Fibroblast of skin of right quadriceps (primary cell): ENCODE measurements around the gene LSM7.

Source experiments
- DNase-seq: peaks from one replicate; pipeline ENCODE4 v3.0.0-alpha.2; 2013

The LSM7 gene

GRCh38 chr19:2275588-2276428 lies 52.6 kb downstream of the LSM7 start:
- DNase-seq, result no peak

DNA sequence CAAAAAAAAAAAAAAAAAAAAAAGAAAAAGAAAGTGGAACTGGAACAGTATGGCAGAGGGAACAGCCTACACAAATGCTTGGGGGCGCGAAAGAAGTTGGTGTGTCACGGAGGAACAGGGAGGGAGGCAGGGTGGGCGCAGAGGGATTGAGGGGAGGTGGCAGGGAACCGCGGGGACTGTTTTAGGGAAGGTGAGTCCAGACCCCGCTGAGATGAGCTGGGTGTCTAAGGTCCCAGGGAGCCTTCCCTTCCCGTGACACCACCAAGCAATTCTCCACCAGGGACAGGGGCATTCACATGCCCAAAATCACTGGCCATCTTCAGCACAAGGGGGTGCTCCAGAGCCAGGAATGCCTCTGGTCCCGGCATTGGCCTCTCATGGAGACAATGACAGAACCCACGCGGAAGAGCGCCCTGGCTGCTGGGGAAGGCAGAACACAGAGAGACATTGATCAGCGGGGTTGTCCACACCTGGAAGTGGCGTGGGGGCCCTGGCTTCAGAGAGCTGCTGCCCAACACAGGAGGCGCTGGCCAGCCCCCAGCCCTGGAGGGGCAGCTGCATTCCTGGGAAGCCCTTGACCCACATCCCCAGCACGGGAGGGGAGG lies 53.4 kb downstream of the LSM7 start:
- peak; percentile 64 for DNase-seq

GRCh38 chr19:2274185-2274711 lies 54.1 kb downstream of the LSM7 start:
- DNase-seq, result no peak

DNA sequence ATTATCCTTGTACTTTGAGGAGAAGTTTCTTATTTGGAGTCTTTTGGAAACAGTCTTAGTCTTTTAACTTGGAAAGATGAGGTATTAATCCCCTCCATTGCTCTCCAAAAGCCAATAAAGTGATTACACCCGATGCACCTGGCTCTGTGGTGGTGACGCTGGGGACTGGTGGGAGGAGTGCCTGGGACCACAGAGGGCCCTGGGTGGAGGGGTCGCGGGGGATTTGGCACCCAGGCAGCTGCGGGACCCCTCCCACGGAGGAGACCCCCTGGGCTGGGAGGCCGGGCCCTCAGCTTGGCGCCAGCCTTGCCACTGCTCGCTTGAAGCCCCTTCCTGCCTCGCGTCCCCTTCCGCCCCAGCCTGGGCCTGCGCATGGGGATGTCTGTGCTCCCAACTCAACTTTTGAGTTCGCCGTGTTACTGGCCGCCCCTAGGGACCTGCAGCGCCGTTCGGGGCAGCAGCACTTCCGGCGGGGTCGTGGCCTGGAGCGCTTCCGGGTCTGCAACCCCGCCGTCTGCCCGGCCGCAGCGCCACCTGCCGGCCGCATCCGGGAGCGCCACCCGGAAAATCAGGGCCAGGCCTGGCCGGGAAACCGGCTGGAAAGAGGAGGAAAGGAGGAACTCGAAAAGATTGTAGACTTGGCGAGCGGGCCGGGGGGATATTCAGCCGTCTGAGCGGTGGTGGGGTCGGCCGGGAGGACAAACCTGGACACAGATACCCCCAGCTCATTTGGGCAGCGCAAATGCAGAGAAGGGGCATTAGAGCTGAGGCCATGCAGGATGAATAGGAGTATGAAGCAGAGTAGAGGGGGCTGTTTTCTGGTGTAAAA lies 54.8 kb downstream of the LSM7 start:
- peak; percentile 72 for DNase-seq
